ENCODE measurements around the gene FRK.

- TF ChIP-seq CTCF (IDR thresholded peaks at IDR 0.05) (no peak), POLR2A (IDR thresholded peaks at IDR 0.05) (no peak)
These were observed 48.1 kb upstream of the FRK start for GRCh38 chr6:116108836-116109235.

Measured in Peyer's patch (tissue), 4 donors.